ENCODE measurements around the gene ZFP36L1. TPM values are rescaled to one million over a fixed set of nuclear protein-coding genes. Genes with fewer than 3 reads are reported as not detected.

The ZFP36L1 gene
- total RNA-seq, 4 donors from 2014 or later: 78.8 to 321 (median 195) TPM

DNA sequence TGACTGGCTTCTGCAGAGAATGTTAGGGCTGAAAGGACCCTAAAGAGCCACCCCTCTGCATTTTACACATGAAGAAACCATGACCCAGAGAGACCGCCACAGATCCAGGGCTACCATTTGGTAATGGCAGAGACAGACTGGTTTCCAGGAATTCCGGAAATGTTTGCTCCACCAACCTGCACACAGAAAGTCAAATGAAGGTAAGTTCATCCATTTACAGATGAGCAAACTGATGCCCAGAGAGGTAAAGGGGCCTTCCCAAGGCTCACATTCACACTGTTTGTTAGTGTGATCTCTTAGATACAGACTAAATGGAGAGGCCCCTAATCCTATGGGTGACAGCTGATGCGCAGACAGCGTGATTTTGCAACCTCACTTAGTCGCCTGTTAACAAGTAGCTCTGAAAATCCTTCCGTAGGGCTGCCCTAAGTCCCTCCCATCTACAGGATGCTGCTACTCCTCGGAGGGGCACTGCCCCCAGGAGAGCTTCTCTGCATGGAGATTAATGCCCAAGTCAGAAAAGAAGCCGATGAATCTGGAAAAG lies 33.8 kb downstream of the ZFP36L1 start:
- no peak for DNase-seq
- no peak overlapping the region for H3K4me3 ChIP-seq
- H3K9me3 ChIP-seq: no peaks in the 10 kb centered on the region
- peaks cover 0 to 10% (median 0%) of the 10 kb centered on the region in 4 donors for H3K4me1 ChIP-seq
- H3K36me3 ChIP-seq: no peaks in the 10 kb centered on the region
- TF ChIP-seq POLR2A (IDR thresholded peaks at IDR 0.05): no peak
- TF ChIP-seq, protein P1, sequence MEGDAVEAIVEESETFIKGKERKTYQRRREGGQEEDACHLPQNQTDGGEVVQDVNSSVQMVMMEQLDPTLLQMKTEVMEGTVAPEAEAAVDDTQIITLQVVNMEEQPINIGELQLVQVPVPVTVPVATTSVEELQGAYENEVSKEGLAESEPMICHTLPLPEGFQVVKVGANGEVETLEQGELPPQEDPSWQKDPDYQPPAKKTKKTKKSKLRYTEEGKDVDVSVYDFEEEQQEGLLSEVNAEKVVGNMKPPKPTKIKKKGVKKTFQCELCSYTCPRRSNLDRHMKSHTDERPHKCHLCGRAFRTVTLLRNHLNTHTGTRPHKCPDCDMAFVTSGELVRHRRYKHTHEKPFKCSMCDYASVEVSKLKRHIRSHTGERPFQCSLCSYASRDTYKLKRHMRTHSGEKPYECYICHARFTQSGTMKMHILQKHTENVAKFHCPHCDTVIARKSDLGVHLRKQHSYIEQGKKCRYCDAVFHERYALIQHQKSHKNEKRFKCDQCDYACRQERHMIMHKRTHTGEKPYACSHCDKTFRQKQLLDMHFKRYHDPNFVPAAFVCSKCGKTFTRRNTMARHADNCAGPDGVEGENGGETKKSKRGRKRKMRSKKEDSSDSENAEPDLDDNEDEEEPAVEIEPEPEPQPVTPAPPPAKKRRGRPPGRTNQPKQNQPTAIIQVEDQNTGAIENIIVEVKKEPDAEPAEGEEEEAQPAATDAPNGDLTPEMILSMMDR (IDR thresholded peaks at IDR 0.05): no peak
- no peak overlapping the region for H3K27ac ChIP-seq
- no peaks in the 10 kb centered on the region for H3K27me3 ChIP-seq

DNA sequence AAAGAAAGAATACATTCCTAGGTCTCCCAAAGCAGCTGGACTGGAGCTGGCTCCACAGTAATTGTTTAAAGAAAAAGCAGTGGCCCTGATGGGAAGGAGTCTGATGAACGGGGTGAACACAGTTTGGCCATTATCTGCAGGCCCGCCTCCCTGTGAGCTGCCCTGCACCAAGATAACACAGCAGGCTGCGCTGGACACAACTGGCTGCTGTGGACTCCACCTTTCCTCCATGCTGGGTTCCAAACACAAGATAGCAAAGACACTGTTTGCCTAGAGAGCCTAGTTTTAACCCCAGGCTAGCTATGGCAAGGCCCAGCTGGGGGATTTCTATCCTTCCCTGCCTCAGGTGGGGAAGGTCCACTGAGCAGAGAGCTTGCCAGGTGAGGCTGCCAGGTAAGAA lies 34.6 kb downstream of the ZFP36L1 start:
- DNase-seq: no peak
- TF ChIP-seq, protein P1 (IDR thresholded peaks at IDR 0.05): no peak
- TF ChIP-seq POLR2A (IDR thresholded peaks at IDR 0.05): no peak
- no peaks in the 10 kb centered on the region for H3K36me3 ChIP-seq
- H3K27ac ChIP-seq: no peak overlapping the region
- H3K27me3 ChIP-seq: no peaks in the 10 kb centered on the region
- H3K9me3 ChIP-seq: no peaks in the 10 kb centered on the region
- H3K4me1 ChIP-seq: peaks cover 0 to 9% (median 0%) of the 10 kb centered on the region in 4 donors
- no peak overlapping the region for H3K4me3 ChIP-seq

DNA sequence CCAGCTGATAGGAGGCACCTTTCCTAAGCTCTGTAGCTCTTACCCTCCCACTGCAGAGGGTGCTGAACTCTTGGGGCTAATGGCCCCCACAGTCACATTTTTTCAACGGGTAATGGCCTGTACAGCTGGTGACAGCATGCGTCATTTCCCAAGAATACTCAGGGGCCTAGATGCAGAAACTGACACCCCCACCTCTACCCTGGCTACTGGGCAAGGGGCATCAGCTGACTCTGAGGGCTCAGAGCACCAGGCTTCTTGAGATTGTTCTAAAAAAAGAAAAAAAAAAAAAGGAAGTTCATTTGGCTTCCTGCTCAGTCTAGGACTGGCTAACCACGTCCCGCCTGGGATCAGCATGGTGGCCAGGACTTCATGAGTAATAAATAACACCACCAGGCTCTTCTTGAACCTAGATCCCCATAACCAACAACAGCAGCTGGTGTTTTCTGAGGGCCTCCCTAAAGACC lies 35.2 kb downstream of the ZFP36L1 start:
- Histone ChIP-seq H3K27me3 (no peaks in the 10 kb centered on the region), H3K4me3 (no peak overlapping the region), H3K36me3 (no peaks in the 10 kb centered on the region), H3K9me3 (no peaks in the 10 kb centered on the region), H3K4me1 (peaks cover 0 to 3% (median 0%) of the 10 kb centered on the region in 4 donors), H3K27ac (no peak overlapping the region)
- TF ChIP-seq POLR2A (IDR thresholded peaks at IDR 0.05): no peak
- TF ChIP-seq, protein P1 (IDR thresholded peaks at IDR 0.05): no peak
- peak in 1 of 3 donors; percentile 32 for DNase-seq

DNA sequence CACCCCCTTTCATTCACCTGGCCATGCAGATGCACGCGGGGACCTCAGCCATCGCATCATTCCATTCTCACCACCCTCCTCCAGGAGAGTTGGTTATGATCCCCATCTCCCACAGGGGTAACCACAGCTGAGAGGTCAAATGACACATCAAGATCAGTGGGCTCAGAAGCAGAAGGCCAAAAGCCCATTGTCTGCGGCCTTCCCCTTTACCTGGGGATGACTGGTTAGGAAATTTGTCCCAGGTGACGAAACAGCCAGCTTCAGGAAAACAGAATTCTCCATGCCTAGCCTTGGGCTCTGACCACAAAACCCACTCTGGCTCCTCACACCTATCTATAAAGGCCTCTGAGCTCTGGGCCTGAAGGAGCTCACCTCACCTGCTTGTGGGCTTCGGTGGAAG lies 36.1 kb downstream of the ZFP36L1 start:
- H3K9me3 ChIP-seq: no peaks in the 10 kb centered on the region
- no peak for TF ChIP-seq POLR2A (IDR thresholded peaks at IDR 0.05)
- TF ChIP-seq, protein P1 (IDR thresholded peaks at IDR 0.05): no peak
- no peak for DNase-seq
- H3K27me3 ChIP-seq: no peaks in the 10 kb centered on the region
- H3K36me3 ChIP-seq: no peaks in the 10 kb centered on the region
- no peak overlapping the region for H3K27ac ChIP-seq
- H3K4me3 ChIP-seq: no peak overlapping the region
- H3K4me1 ChIP-seq: no peaks in the 10 kb centered on the region

DNA sequence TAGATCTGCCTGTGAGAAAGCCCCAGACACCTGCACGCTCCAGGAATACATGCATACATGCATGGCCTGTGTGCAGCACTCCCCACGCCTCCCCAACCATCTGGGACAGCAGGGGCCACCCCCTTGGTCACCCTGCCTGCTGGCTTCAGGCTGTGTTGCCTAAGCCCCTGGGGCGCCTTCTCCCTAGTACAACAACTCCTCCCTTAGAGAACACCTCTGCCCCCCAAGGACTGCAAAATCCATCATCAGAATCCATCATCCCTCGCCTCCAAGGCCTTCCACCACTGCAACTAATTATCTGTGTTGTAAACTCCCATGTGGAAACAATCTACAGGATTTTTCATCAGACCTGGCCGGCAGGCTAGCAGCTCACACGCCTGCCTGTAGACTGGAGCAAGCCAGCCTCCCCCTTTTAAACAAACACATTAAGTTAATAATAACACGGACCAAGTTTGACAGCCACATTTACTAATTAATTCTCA lies 36.8 kb downstream of the ZFP36L1 start:
- Histone ChIP-seq H3K9me3 (no peaks in the 10 kb centered on the region), H3K4me3 (no peak overlapping the region), H3K36me3 (no peaks in the 10 kb centered on the region), H3K4me1 (no peaks in the 10 kb centered on the region), H3K27me3 (no peaks in the 10 kb centered on the region), H3K27ac (no peak overlapping the region)
- TF ChIP-seq, protein P1 (IDR thresholded peaks at IDR 0.05): no peak
- TF ChIP-seq POLR2A (IDR thresholded peaks at IDR 0.05): no peak
- no peak for DNase-seq

DNA sequence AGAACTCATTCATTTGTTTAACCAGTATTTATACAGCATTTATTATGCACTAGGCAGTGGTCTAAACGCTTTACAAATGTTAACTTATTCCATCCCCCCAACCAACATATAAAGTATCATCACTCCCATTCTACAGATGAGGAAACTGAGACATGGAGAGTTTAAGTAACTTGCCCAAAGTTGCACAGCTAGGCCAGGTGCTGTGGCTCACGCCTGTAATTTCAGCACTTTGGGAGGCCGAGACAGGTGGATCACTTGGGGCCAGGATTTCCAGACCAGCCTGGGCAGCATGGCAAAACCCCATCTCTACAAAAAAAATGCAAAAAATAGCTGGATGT lies 37.9 kb downstream of the ZFP36L1 start:
- DNase-seq: no peak
- TF ChIP-seq POLR2A (IDR thresholded peaks at IDR 0.05): no peak
- TF ChIP-seq, protein P1 (IDR thresholded peaks at IDR 0.05): no peak
- Histone ChIP-seq H3K9me3 (no peaks in the 10 kb centered on the region), H3K27me3 (no peaks in the 10 kb centered on the region), H3K4me3 (no peak overlapping the region), H3K4me1 (no peaks in the 10 kb centered on the region), H3K36me3 (no peaks in the 10 kb centered on the region), H3K27ac (no peak overlapping the region)

Measured in Peyer's patch (tissue), 4 donors.